HEK293T (cell line): ENCODE data around the gene KCNK3.

Experiments used
- CTCF ChIA-PET: fragments of 350-600 bp; formaldehyde crosslinking; extraction: SDS; loops from one replicate; lab custom pipeline; 2021; ENCODE audit warnings: antibody characterized with exemption, inconsistent platforms; lab: Yijun Ruan, JAX
- POLR2A ChIA-PET: fragments of 350-600 bp; formaldehyde crosslinking; extraction: SDS; loops from one replicate; lab custom pipeline; 2020; ENCODE audit warnings: antibody characterized with exemption, inconsistent platforms; lab: Yijun Ruan, JAX
- DNase-seq: peaks from one replicate; pipeline ENCODE4 v3.0.0; 2012; ENCODE audit warnings: mixed read lengths; ENCODE audit errors: extremely low spot score
- ARNT ChIP-seq: fragments of 450-650 bp; IDR thresholded peaks from 2 replicates; pipeline ENCODE4 v1.6.1; 2017; ENCODE audit warnings: mild to moderate bottlenecking
- BHLHE40 ChIP-seq: fragments of 450-650 bp; IDR thresholded peaks from 2 replicates; pipeline ENCODE4 v1.6.1; 2016; ENCODE audit warnings: mild to moderate bottlenecking, moderate library complexity, borderline replicate concordance
- CTBP1 ChIP-seq: fragments of 450-650 bp; IDR thresholded peaks from 2 replicates; pipeline ENCODE4 v1.6.1; 2016; ENCODE audit warnings: borderline replicate concordance
- ELF4 ChIP-seq: fragments of 450-650 bp; IDR thresholded peaks from 2 replicates; pipeline ENCODE4 v1.6.1; 2017; ENCODE audit warnings: antibody characterized with exemption
- FOXA1 ChIP-seq: fragments of 450-650 bp; IDR thresholded peaks from 2 replicates; pipeline ENCODE4 v1.6.1; 2016; ENCODE audit warnings: mild to moderate bottlenecking
- FOXK2 ChIP-seq: fragments of 450-650 bp; IDR thresholded peaks from 2 replicates; pipeline ENCODE4 v1.6.1; 2016; ENCODE audit warnings: mild to moderate bottlenecking
- FOXM1 ChIP-seq: fragments of 450-650 bp; IDR thresholded peaks from 2 replicates; pipeline ENCODE4 v1.6.1; 2017; ENCODE audit warnings: mild to moderate bottlenecking, borderline replicate concordance
- HDGF ChIP-seq: fragments of 450-650 bp; IDR thresholded peaks from 2 replicates; pipeline ENCODE4 v1.6.1; 2017; ENCODE audit warnings: antibody characterized with exemption, borderline replicate concordance
- L3MBTL2 ChIP-seq: fragments of 450-650 bp; conservative IDR thresholded peaks from 2 replicates; pipeline ENCODE4 v1.6.1; 2016; ENCODE audit warnings: mild to moderate bottlenecking
- LEF1 ChIP-seq: fragments of 450-650 bp; IDR thresholded peaks from 2 replicates; pipeline ENCODE4 v1.6.1; 2017; ENCODE audit warnings: mild to moderate bottlenecking, borderline replicate concordance
- NFRKB ChIP-seq: fragments of 450-650 bp; IDR thresholded peaks from 2 replicates; pipeline ENCODE4 v1.6.1; 2016; ENCODE audit warnings: mild to moderate bottlenecking, moderate library complexity
- PKNOX1 ChIP-seq: fragments of 450-650 bp; IDR thresholded peaks from 2 replicates; pipeline ENCODE4 v1.6.1; 2016
- SP1 ChIP-seq: fragments of 450-650 bp; IDR thresholded peaks from 2 replicates; pipeline ENCODE4 v1.6.1; 2017
- SUZ12 ChIP-seq: fragments of 450-650 bp; IDR thresholded peaks from 2 replicates; pipeline ENCODE4 v1.6.1; 2016; ENCODE audit warnings: mild to moderate bottlenecking
- TARDBP ChIP-seq: fragments of 450-650 bp; IDR thresholded peaks from 2 replicates; pipeline ENCODE4 v1.6.1; 2016
- ZNF384 ChIP-seq: fragments of 450-650 bp; IDR thresholded peaks from 2 replicates; pipeline ENCODE4 v1.6.1; 2016

The KCNK3 gene

GRCh38 chr2:26647981-26648380 lies 44.5 kb upstream of the KCNK3 start:
- no peak for DNase-seq
- ChIA-PET POLR2A (no interaction called here), CTCF (no interaction called here)
- TF ChIP-seq NFRKB: no peak
- TF ChIP-seq PKNOX1: no peak
- no peak for TF ChIP-seq SP1

GRCh38 chr2:26648516-26648915 lies 44.0 kb upstream of the KCNK3 start:
- ChIA-PET CTCF (no interaction called here), POLR2A (no interaction called here)
- TF ChIP-seq NFRKB (no peak), BHLHE40 (no peak), TARDBP (no peak), HDGF (no peak), SP1 (no peak), ARNT (no peak), LEF1 (no peak), CTBP1 (no peak), L3MBTL2 (no peak), SUZ12 (no peak), FOXK2 (no peak), FOXM1 (no peak), FOXA1 (no peak)
- DNase-seq: no peak

GRCh38 chr2:26649322-26649721 lies 43.2 kb upstream of the KCNK3 start:
- peak; percentile 25 for DNase-seq
- ChIA-PET POLR2A (no interaction called here), CTCF (no interaction called here)
- no peak for TF ChIP-seq HDGF
- no peak for TF ChIP-seq LEF1
- TF ChIP-seq L3MBTL2: no peak
- TF ChIP-seq ARNT: no peak
- no peak for TF ChIP-seq BHLHE40
- no peak for TF ChIP-seq CTBP1

GRCh38 chr2:26649992-26650712 lies 42.4 kb upstream of the KCNK3 start:
- ChIA-PET POLR2A (no interaction called here), CTCF (interaction anchor here (1.1 kb wide), 1 partner anchor 84 kb away, joined by 3 read pairs; no protein-coding TSS in a partner anchor)
- TF ChIP-seq LEF1 (no peak), FOXA1 (no peak), FOXM1 (no peak), TARDBP (no peak), NFRKB (no peak), FOXK2 (no peak), ZNF384 (no peak), PKNOX1 (no peak), BHLHE40 (no peak), ELF4 (no peak), SP1 (no peak), CTBP1 (no peak), L3MBTL2 (no peak), ARNT (no peak), HDGF (no peak), SUZ12 (no peak)
- DNase-seq: no peak

- no peak for DNase-seq
- CTCF ChIA-PET: interaction anchor here (0.6 to 1.1 kb wide), 2 partner anchors 15 to 84 kb away, joined by 3 to 4 read pairs; no protein-coding TSS in a partner anchor
- no peak for TF ChIP-seq SUZ12
- TF ChIP-seq ELF4: no peak
- TF ChIP-seq SP1: no peak
- TF ChIP-seq BHLHE40: no peak
- TF ChIP-seq ZNF384: no peak
- no peak for TF ChIP-seq CTBP1
- POLR2A ChIA-PET: no interaction called here
Observed at GRCh38 chr2:26650713-26651469, 41.6 kb upstream of the KCNK3 start.

GRCh38 chr2:26651470-26651771 lies 41.1 kb upstream of the KCNK3 start:
- TF ChIP-seq FOXK2 (no peak), L3MBTL2 (no peak), FOXM1 (no peak), SP1 (no peak), ARNT (no peak), TARDBP (no peak), NFRKB (no peak), ELF4 (no peak), HDGF (no peak), PKNOX1 (no peak), BHLHE40 (no peak), SUZ12 (no peak), FOXA1 (no peak), LEF1 (no peak), CTBP1 (no peak), ZNF384 (no peak)
- POLR2A ChIA-PET: no interaction called here
- CTCF ChIA-PET: interaction anchor here (0.6 to 1.1 kb wide), 2 partner anchors 15 to 83 kb away, joined by 3 to 4 read pairs; no protein-coding TSS in a partner anchor
- DNase-seq: no peak
